ENCODE results near the gene PPP1R9A. TPM values are rescaled to one million over a fixed set of nuclear protein-coding genes. Genes with fewer than 3 reads are reported as not detected.

PPP1R9A gene
- total and polyA plus RNA-seq, 7 experiments from 2014 or later = 0.21 to 1.4 TPM; not detected in 5

DNA sequence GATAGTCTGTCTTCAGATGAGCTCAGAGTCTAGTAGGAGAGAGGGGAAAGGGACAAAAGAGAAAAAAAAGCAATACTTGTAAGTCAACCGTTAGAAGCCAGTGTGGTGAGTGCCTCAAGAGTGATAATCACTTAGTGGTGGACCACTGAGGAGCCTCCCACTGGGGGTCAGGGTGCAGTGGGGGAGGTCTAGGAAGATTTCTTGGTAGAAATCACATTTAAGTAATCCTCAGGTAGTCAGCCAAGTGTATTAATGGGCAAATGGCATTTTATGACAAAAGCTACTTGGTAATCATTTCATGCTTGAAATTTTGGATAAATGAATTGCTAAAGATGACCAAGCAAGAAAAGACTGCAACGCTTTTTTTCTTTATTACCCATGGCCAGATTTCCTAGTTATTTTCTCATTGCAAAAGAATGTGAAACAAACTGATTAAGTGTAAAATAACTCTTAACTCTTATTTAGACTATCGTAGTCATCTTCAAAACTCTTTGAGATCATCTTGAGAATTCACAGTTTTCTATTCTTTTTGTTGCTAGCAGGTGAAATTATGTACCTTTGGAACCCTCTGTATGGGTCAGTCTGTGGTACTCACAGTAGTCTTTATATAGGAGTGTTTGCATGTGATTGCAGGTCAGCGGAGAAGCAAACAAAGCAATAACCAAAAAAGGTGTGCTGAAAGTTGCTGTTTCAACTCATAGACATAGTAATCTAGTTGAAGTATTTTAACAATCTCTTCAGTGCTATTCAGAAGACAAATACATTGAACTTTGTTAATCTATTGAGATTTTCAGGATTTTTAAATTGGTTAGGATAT lies 63.9 kb downstream of the PPP1R9A start:
- no peak for ATAC-seq
- no peaks in the 10 kb centered on the region for H3K9me3 ChIP-seq (ENCODE audit: control insufficient read depth in 2 of 3, low read length in 3 of 3)
- no peaks in the 10 kb centered on the region for H3K36me3 ChIP-seq (ENCODE audit: control insufficient read depth in 2 of 3, insufficient read depth in 3 of 3, low read length in 3 of 3)
- H3K4me3 ChIP-seq (ENCODE audit: low read length) = no peak overlapping the region
- Mint-ChIP-seq H3K27ac (no peak overlapping the region), H3K9me3 (peaks cover 0 to 20% (median 10%) of the 10 kb centered on the region in 11 donors), H3K4me3 (no peak overlapping the region), H3K4me1 (no peaks in the 10 kb centered on the region), H3K36me3 (peaks cover 0 to 5% (median 0%) of the 10 kb centered on the region in 5 donors), H3K27me3 (peaks cover 0 to 5% (median 3%) of the 10 kb centered on the region in 5 donors)
- no peaks in the 10 kb centered on the region for H3K4me1 ChIP-seq (ENCODE audit: control insufficient read depth in 2 of 2, insufficient read depth in 2 of 2, low read length in 2 of 2)
- no peak for DNase-seq
- ChIA-PET POLR2A (no interaction called here), CTCF (no interaction called here)
- H3K27ac ChIP-seq (ENCODE audit: low read depth, low read length) = no peak overlapping the region
- intact Hi-C loops (cut with micrococcal nuclease) = no loop called here
- H3K27me3 ChIP-seq (ENCODE audit: control insufficient read depth in 2 of 2, insufficient read depth in 2 of 2, low read length in 2 of 2) = no peaks in the 10 kb centered on the region

DNA sequence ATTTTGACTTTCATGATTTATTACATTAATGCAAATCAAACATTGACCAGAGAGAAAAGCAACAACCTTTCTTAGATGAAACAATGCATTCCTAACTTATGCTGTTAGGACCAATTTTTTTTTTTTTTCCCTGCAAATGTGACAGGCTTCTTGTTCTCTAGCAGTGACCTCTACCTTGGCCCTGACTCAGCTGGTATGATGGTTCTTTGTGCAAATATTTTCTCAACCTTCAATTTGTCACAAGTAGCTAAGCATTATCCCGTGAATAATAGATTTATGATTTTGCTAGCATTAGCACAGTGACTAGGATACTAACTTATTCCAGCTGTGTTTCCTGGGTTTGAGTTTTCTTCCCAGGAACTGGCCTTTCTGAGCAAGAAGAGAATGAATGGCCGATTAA lies 64.9 kb downstream of the PPP1R9A start:
- H3K4me3 Mint-ChIP-seq = no peak overlapping the region
- H3K36me3 ChIP-seq (ENCODE audit: control insufficient read depth in 2 of 3, insufficient read depth in 3 of 3, low read length in 3 of 3) = no peaks in the 10 kb centered on the region
- no peaks in the 10 kb centered on the region for H3K4me1 Mint-ChIP-seq
- peaks cover 0 to 16% (median 7%) of the 10 kb centered on the region in 11 donors for H3K9me3 Mint-ChIP-seq
- peaks cover 0 to 5% (median 0%) of the 10 kb centered on the region in 5 donors for H3K36me3 Mint-ChIP-seq
- ATAC-seq (no peak), DNase-seq (no peak)
- ChIA-PET POLR2A (no interaction called here), CTCF (no interaction called here)
- no peak overlapping the region for H3K27ac Mint-ChIP-seq
- no peak overlapping the region for H3K27ac ChIP-seq (ENCODE audit: low read depth, low read length)
- no peaks in the 10 kb centered on the region for H3K27me3 ChIP-seq (ENCODE audit: control insufficient read depth in 2 of 2, insufficient read depth in 2 of 2, low read length in 2 of 2)
- no peak overlapping the region for H3K4me3 ChIP-seq (ENCODE audit: low read length)
- peaks cover 0 to 5% (median 3%) of the 10 kb centered on the region in 5 donors for H3K27me3 Mint-ChIP-seq
- H3K4me1 ChIP-seq (ENCODE audit: control insufficient read depth in 2 of 2, insufficient read depth in 2 of 2, low read length in 2 of 2) = no peaks in the 10 kb centered on the region
- no peaks in the 10 kb centered on the region for H3K9me3 ChIP-seq (ENCODE audit: control insufficient read depth in 2 of 3, low read length in 3 of 3)
- intact Hi-C loops (cut with micrococcal nuclease) = no loop called here

DNA sequence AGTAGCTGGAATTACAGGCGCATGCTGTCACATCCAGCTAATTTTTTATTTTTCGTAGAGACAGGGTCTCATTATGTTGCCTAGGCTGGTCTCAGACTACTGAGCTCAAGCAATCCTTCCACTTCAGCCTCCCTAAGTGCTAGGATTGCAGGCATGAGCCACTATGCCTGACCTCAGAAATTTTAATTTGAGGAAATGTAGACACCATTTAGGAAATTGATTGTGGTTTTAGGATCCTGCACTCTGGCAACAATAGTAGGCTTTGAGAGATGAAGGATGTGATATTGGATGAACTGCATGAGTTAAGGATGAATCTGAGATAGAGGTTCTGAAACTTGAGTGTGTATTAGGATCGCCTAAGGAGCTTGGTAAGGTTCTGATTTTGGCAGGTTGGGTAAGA lies 66.5 kb downstream of the PPP1R9A start:
- DNase-seq (no peak), ATAC-seq (no peak)
- H3K27ac Mint-ChIP-seq = no peak overlapping the region
- CTCF ChIA-PET = no interaction called here
- Histone ChIP-seq H3K27me3 (ENCODE audit: control insufficient read depth in 2 of 2, insufficient read depth in 2 of 2, low read length in 2 of 2) (no peaks in the 10 kb centered on the region), H3K27ac (ENCODE audit: low read depth, low read length) (no peak overlapping the region), H3K9me3 (ENCODE audit: control insufficient read depth in 2 of 3, low read length in 3 of 3) (no peaks in the 10 kb centered on the region), H3K36me3 (ENCODE audit: control insufficient read depth in 2 of 3, insufficient read depth in 3 of 3, low read length in 3 of 3) (no peaks in the 10 kb centered on the region), H3K4me1 (ENCODE audit: control insufficient read depth in 2 of 2, insufficient read depth in 2 of 2, low read length in 2 of 2) (no peaks in the 10 kb centered on the region), H3K4me3 (ENCODE audit: low read length) (no peak overlapping the region)
- POLR2A ChIA-PET = no interaction called here
- no peak overlapping the region for H3K4me3 Mint-ChIP-seq
- intact Hi-C loops (cut with micrococcal nuclease) = no loop called here
- peaks cover 0 to 3% (median under 1%) of the 10 kb centered on the region in 5 donors for H3K27me3 Mint-ChIP-seq
- no peaks in the 10 kb centered on the region for H3K4me1 Mint-ChIP-seq
- H3K9me3 Mint-ChIP-seq = peaks cover 0 to 8% (median 2%) of the 10 kb centered on the region in 11 donors
- H3K36me3 Mint-ChIP-seq = no peaks in the 10 kb centered on the region

DNA sequence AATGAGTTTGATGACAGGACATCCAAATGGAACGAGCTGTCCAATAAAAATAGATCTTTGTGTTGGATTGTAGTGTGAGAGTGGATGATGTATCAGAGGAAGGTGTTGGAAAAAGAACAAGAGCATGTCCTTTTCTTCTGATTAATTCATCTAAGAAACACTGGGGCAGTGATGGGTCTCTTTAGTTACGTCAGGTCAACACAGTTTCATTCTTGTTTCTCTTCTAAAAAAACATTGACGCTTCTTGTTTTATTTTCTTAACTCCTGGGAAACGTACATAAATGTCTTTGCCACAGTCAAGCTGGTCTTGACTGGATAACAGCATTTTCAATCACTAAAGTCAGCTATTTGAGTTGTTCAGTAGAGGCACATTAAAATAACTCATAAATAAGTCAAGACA lies 67.0 kb downstream of the PPP1R9A start:
- H3K27ac Mint-ChIP-seq = no peak overlapping the region
- no peaks in the 10 kb centered on the region for H3K36me3 Mint-ChIP-seq
- ATAC-seq = no peak
- Histone ChIP-seq H3K9me3 (ENCODE audit: control insufficient read depth in 2 of 3, low read length in 3 of 3) (no peaks in the 10 kb centered on the region), H3K4me1 (ENCODE audit: control insufficient read depth in 2 of 2, insufficient read depth in 2 of 2, low read length in 2 of 2) (no peaks in the 10 kb centered on the region), H3K27ac (ENCODE audit: low read depth, low read length) (no peak overlapping the region), H3K27me3 (ENCODE audit: control insufficient read depth in 2 of 2, insufficient read depth in 2 of 2, low read length in 2 of 2) (no peaks in the 10 kb centered on the region), H3K36me3 (ENCODE audit: control insufficient read depth in 2 of 3, insufficient read depth in 3 of 3, low read length in 3 of 3) (no peaks in the 10 kb centered on the region), H3K4me3 (ENCODE audit: low read length) (no peak overlapping the region)
- DNase-seq = no peak
- H3K9me3 Mint-ChIP-seq = peaks cover 0 to 7% (median 0%) of the 10 kb centered on the region in 11 donors
- POLR2A ChIA-PET = no interaction called here
- intact Hi-C loops (cut with micrococcal nuclease) = no loop called here
- H3K4me3 Mint-ChIP-seq = no peak overlapping the region
- H3K4me1 Mint-ChIP-seq = no peaks in the 10 kb centered on the region
- peaks cover 0 to 3% (median 0%) of the 10 kb centered on the region in 5 donors for H3K27me3 Mint-ChIP-seq
- CTCF ChIA-PET = no interaction called here

DNA sequence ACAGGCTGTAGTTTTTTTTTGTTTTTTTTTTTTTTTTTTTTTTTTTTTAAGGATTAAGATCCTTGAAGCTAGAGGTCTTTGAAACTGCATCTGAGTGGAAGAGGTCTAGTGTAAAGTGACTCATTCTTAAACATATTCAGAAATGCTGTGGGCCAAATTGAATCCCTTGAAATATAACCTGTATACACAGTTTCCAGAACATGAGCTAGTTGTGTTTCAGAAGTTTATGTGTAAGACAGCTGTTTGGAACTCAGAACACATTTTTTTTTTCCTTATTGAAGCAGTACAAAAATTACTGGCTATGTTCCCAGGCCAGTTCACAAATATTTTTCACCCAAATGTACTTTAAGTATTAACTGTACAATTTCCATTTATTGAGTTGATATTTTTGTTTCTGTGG lies 67.9 kb downstream of the PPP1R9A start:
- Mint-ChIP-seq H3K4me1 (no peaks in the 10 kb centered on the region), H3K4me3 (no peak overlapping the region), H3K27ac (no peak overlapping the region), H3K27me3 (peaks cover 0 to 3% (median 0%) of the 10 kb centered on the region in 5 donors), H3K36me3 (no peaks in the 10 kb centered on the region), H3K9me3 (peaks cover 0 to 7% (median 0%) of the 10 kb centered on the region in 11 donors)
- Histone ChIP-seq H3K27me3 (ENCODE audit: control insufficient read depth in 2 of 2, insufficient read depth in 2 of 2, low read length in 2 of 2) (no peaks in the 10 kb centered on the region), H3K9me3 (ENCODE audit: control insufficient read depth in 2 of 3, low read length in 3 of 3) (no peaks in the 10 kb centered on the region), H3K27ac (ENCODE audit: low read depth, low read length) (no peak overlapping the region), H3K4me1 (ENCODE audit: control insufficient read depth in 2 of 2, insufficient read depth in 2 of 2, low read length in 2 of 2) (no peaks in the 10 kb centered on the region), H3K36me3 (ENCODE audit: control insufficient read depth in 2 of 3, insufficient read depth in 3 of 3, low read length in 3 of 3) (no peaks in the 10 kb centered on the region), H3K4me3 (ENCODE audit: low read length) (no peak overlapping the region)
- intact Hi-C loops (cut with micrococcal nuclease) = no loop called here
- POLR2A ChIA-PET = no interaction called here
- CTCF ChIA-PET = no interaction called here
- no peak for DNase-seq
- no peak for ATAC-seq

DNA sequence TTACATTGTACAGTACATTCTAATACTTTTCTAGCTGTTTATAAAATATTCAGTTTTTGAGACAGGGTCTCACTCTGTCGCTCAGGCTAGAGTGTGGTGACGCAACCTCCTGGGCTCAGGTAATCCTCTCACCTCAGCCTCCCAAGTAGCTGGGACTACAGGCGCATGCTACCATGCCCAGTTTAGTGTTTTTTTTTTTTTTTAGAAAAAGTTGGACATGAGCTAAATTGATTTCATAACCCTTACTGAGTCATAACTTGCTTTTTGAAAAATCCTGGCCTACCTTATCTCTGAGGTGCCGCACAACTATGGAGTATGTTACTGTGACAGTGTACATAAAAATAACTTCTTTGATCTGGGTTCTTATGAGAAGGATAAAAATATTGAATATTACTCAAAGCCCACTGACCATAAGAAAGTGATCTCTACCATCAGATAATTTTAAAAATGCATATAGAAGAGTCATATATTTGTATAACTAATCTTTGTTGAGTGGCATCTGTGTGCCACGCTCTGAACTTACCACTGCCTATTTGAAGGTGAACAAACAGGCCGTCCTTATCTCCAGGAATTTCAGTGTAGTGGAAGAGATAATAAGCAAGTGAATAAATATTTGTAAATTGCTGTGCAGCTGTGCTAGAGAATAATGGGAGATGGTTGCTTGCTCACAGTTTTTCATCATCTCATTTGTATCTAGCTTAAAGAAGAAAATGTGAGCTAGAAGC lies 73.2 kb downstream of the PPP1R9A start:
- Histone ChIP-seq H3K27me3 (ENCODE audit: control insufficient read depth in 2 of 2, insufficient read depth in 2 of 2, low read length in 2 of 2) (no peaks in the 10 kb centered on the region), H3K27ac (ENCODE audit: low read depth, low read length) (no peak overlapping the region), H3K36me3 (ENCODE audit: control insufficient read depth in 2 of 3, insufficient read depth in 3 of 3, low read length in 3 of 3) (no peaks in the 10 kb centered on the region), H3K4me1 (ENCODE audit: control insufficient read depth in 2 of 2, insufficient read depth in 2 of 2, low read length in 2 of 2) (no peaks in the 10 kb centered on the region), H3K4me3 (ENCODE audit: low read length) (no peak overlapping the region), H3K9me3 (ENCODE audit: control insufficient read depth in 2 of 3, low read length in 3 of 3) (no peaks in the 10 kb centered on the region)
- ChIA-PET CTCF (no interaction called here), POLR2A (no interaction called here)
- no peak for ATAC-seq
- DNase-seq = no peak
- peaks cover 0 to 8% (median 3%) of the 10 kb centered on the region in 11 donors for H3K9me3 Mint-ChIP-seq
- no peaks in the 10 kb centered on the region for H3K4me1 Mint-ChIP-seq
- no peaks in the 10 kb centered on the region for H3K27me3 Mint-ChIP-seq
- no peak overlapping the region for H3K27ac Mint-ChIP-seq
- no peak overlapping the region for H3K4me3 Mint-ChIP-seq
- intact Hi-C loops (cut with micrococcal nuclease) = no loop called here
- no peaks in the 10 kb centered on the region for H3K36me3 Mint-ChIP-seq

DNA sequence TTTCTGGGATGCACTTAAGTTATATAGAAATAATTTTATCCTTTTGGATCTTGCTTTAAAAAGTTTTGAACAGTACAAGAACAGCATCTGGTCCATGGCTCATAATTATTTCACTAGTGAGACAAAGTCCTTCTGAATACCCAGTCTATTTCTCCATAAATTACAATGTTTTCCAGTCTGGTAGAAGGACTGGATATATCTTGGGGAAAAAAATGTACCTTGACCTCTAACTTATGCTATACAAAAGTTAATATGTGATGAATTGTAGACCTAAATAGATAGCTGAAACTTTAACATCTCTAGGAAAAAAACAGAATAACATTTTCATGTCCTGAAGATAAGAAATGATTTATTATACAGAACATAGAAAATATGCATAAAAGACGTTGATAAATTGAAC lies 88.5 kb downstream of the PPP1R9A start:
- ChIA-PET CTCF (no interaction called here), POLR2A (no interaction called here)
- Histone ChIP-seq H3K4me1 (ENCODE audit: control insufficient read depth in 2 of 2, insufficient read depth in 2 of 2, low read length in 2 of 2) (no peaks in the 10 kb centered on the region), H3K27me3 (ENCODE audit: control insufficient read depth in 2 of 2, insufficient read depth in 2 of 2, low read length in 2 of 2) (no peaks in the 10 kb centered on the region), H3K36me3 (ENCODE audit: control insufficient read depth in 2 of 3, insufficient read depth in 3 of 3, low read length in 3 of 3) (no peaks in the 10 kb centered on the region), H3K27ac (ENCODE audit: low read depth, low read length) (no peak overlapping the region), H3K9me3 (ENCODE audit: control insufficient read depth in 2 of 3, low read length in 3 of 3) (no peaks in the 10 kb centered on the region), H3K4me3 (ENCODE audit: low read length) (no peak overlapping the region)
- H3K36me3 Mint-ChIP-seq = no peaks in the 10 kb centered on the region
- no peak for DNase-seq
- no peak for ATAC-seq
- H3K27me3 Mint-ChIP-seq = peaks cover 0 to 3% (median 0%) of the 10 kb centered on the region in 5 donors
- H3K9me3 Mint-ChIP-seq = peaks cover 0 to 13% (median 4%) of the 10 kb centered on the region in 11 donors
- no peak overlapping the region for H3K4me3 Mint-ChIP-seq
- intact Hi-C loops (cut with micrococcal nuclease) = no loop called here
- H3K4me1 Mint-ChIP-seq = no peaks in the 10 kb centered on the region
- no peak overlapping the region for H3K27ac Mint-ChIP-seq

All from naive thymus-derived CD4-positive, alpha-beta T cell (primary cell).